ENCODE measurements around the gene ADGRE1. TPM values are rescaled to one million over a fixed set of nuclear protein-coding genes. Genes with fewer than 3 reads are reported as not detected.

Gene ADGRE1
- polyA plus RNA-seq, 1 of the 3 experiments (the other 2 are of a cell fraction): 8.9 TPM

DNA sequence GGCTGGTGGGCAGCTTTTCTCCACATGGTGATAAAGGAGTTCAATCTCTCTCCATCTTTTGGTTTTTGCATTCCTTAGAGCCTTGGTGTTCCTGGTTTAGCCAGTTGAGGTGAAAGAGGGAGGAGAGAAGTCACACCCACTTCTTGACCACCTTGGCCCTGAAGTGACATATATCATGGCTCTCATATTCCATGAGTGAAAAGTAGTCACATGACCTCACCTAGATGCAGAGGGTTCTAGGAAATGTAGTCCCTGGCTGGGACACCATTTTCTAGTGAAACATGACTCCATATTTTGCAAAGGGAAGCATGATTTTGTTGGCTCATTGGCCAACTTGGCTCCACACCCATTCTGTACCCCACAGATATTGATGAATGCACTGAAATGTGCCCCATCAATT is 16.1 kb downstream of the ADGRE1 start:
- H3K4me1 ChIP-seq (ENCODE audit: control insufficient read depth in 1 of 2, insufficient read depth in 2 of 2, low read depth in 1 of 2, low read length in 1 of 2): no peaks in the 10 kb centered on the region
- H2AFZ ChIP-seq (ENCODE audit: low read depth): no peak overlapping the region
- POLR2A ChIA-PET: no interaction called here
- no peaks in the 10 kb centered on the region; the same call in 1 of the 2 replicates for H3K27me3 ChIP-seq (ENCODE audit: insufficient read depth)
- no peaks in the 10 kb centered on the region for H3K9me2 ChIP-seq
- TF ChIP-seq, protein P1, sequence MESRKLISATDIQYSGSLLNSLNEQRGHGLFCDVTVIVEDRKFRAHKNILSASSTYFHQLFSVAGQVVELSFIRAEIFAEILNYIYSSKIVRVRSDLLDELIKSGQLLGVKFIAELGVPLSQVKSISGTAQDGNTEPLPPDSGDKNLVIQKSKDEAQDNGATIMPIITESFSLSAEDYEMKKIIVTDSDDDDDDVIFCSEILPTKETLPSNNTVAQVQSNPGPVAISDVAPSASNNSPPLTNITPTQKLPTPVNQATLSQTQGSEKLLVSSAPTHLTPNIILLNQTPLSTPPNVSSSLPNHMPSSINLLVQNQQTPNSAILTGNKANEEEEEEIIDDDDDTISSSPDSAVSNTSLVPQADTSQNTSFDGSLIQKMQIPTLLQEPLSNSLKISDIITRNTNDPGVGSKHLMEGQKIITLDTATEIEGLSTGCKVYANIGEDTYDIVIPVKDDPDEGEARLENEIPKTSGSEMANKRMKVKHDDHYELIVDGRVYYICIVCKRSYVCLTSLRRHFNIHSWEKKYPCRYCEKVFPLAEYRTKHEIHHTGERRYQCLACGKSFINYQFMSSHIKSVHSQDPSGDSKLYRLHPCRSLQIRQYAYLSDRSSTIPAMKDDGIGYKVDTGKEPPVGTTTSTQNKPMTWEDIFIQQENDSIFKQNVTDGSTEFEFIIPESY (IDR thresholded peaks at IDR 0.05; ENCODE audit: borderline replicate concordance, low read depth): no peak
- TF ChIP-seq SIN3A (IDR thresholded peaks at IDR 0.05; ENCODE audit: borderline replicate concordance, low read depth, low read length) (no peak), FOXM1 (IDR thresholded peaks at IDR 0.05; ENCODE audit: low read depth) (no peak), TAF1 (IDR thresholded peaks at IDR 0.05; ENCODE audit: borderline replicate concordance, low read depth, low read length) (no peak), MEF2A (IDR thresholded peaks at IDR 0.05; ENCODE audit: borderline replicate concordance, low read depth) (no peak), ELF1 (IDR thresholded peaks at IDR 0.05) (no peak), TCF12 (IDR thresholded peaks at IDR 0.05) (no peak), RFX5 (IDR thresholded peaks at IDR 0.05; ENCODE audit: low read length) (no peak), GABPA (IDR thresholded peaks at IDR 0.05; ENCODE audit: low read depth) (no peak), EZH2phosphoT487 (IDR thresholded peaks at IDR 0.05; ENCODE audit: borderline replicate concordance, low read depth) (no peak), YY1 (IDR thresholded peaks at IDR 0.05; ENCODE audit: low read depth) (no peak), EP300 (IDR thresholded peaks at IDR 0.05; ENCODE audit: borderline replicate concordance in 1 of 2, low read depth in 1 of 2, low read length in 1 of 2) (no peak), JUND (IDR thresholded peaks at IDR 0.05) (no peak), NRF1 (IDR thresholded peaks at IDR 0.05; ENCODE audit: low read depth, low read length) (no peak), NFIC (IDR thresholded peaks at IDR 0.05; ENCODE audit: borderline replicate concordance) (no peak)
- TF ChIP-seq, protein P2, sequence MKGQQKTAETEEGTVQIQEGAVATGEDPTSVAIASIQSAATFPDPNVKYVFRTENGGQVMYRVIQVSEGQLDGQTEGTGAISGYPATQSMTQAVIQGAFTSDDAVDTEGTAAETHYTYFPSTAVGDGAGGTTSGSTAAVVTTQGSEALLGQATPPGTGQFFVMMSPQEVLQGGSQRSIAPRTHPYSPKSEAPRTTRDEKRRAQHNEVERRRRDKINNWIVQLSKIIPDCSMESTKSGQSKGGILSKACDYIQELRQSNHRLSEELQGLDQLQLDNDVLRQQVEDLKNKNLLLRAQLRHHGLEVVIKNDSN (IDR thresholded peaks at IDR 0.05; ENCODE audit: borderline replicate concordance, low read depth): no peak
- TF ChIP-seq, protein P3, sequence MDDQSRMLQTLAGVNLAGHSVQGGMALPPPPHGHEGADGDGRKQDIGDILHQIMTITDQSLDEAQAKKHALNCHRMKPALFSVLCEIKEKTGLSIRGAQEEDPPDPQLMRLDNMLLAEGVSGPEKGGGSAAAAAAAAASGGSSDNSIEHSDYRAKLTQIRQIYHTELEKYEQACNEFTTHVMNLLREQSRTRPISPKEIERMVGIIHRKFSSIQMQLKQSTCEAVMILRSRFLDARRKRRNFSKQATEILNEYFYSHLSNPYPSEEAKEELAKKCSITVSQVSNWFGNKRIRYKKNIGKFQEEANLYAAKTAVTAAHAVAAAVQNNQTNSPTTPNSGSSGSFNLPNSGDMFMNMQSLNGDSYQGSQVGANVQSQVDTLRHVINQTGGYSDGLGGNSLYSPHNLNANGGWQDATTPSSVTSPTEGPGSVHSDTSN (IDR thresholded peaks at IDR 0.05): no peak
- TF ChIP-seq, protein P4, sequence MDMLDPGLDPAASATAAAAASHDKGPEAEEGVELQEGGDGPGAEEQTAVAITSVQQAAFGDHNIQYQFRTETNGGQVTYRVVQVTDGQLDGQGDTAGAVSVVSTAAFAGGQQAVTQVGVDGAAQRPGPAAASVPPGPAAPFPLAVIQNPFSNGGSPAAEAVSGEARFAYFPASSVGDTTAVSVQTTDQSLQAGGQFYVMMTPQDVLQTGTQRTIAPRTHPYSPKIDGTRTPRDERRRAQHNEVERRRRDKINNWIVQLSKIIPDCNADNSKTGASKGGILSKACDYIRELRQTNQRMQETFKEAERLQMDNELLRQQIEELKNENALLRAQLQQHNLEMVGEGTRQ (IDR thresholded peaks at IDR 0.05; ENCODE audit: borderline replicate concordance, low read depth, low read length): no peak
- no peaks in the 10 kb centered on the region for H3K79me2 ChIP-seq (ENCODE audit: insufficient read depth)
- no peaks in the 10 kb centered on the region for H4K20me1 ChIP-seq (ENCODE audit: insufficient read depth)
- no peak overlapping the region for H3K27ac ChIP-seq (ENCODE audit: low read depth in 2 of 2, low read length in 1 of 2)
- no peak overlapping the region for H3K4me3 ChIP-seq (ENCODE audit: low read depth in 2 of 2, low read length in 1 of 2)
- H3K9me3 ChIP-seq: no peaks in the 10 kb centered on the region
- DNase-seq: no peak
- no peak overlapping the region for H3K4me2 ChIP-seq
- no peaks in the 10 kb centered on the region for H3F3A ChIP-seq (replicated peaks; ENCODE audit: insufficient read depth)
- no peaks in the 10 kb centered on the region for H3K36me3 ChIP-seq (replicated peaks in 1 of 2; ENCODE audit: control insufficient read depth in 1 of 2, insufficient read depth in 2 of 2, low read length in 1 of 2)
- CTCF ChIA-PET: interaction anchor here (0.5 to 0.6 kb wide), 2 partner anchors 300 to 1762 kb away, joined by 3 read pairs; no protein-coding TSS in a partner anchor
- no peak overlapping the region for H3K9ac ChIP-seq

Data from SK-N-SH (cell line).